ENCODE data around the gene CACNA2D1.

DNA sequence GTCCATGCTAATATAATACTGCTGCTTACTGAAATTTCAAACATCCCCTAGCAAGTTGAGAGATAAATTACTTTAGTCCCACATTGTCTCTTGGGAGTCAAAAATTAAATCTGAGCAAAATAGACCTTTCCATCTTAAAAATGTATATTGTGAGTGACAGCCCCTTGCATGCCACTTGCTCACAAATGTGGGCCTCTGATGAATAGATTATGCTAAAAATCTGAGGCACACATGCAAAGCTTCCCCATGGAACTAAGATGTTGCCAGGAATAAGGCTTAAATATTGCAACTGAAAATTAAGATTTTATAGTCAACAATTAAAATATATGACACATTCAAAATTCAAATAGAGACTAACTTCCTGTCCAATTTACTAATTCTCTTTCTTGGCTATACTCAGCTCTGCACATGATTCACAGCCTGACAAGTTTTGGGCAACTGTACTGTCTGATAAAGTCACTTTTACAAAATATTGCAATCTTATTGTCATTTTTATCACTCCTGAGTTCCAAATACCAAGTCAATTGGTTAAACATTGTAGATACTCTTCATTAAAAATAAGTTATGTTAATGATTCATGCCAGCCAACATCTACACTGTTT is 301.2 kb downstream of the CACNA2D1 start:
- TF ChIP-seq POLR2A (IDR thresholded peaks at IDR 0.05) (no peak), POLR2AphosphoS5 (IDR thresholded peaks at IDR 0.05) (no peak)
- TF ChIP-seq, protein P1, sequence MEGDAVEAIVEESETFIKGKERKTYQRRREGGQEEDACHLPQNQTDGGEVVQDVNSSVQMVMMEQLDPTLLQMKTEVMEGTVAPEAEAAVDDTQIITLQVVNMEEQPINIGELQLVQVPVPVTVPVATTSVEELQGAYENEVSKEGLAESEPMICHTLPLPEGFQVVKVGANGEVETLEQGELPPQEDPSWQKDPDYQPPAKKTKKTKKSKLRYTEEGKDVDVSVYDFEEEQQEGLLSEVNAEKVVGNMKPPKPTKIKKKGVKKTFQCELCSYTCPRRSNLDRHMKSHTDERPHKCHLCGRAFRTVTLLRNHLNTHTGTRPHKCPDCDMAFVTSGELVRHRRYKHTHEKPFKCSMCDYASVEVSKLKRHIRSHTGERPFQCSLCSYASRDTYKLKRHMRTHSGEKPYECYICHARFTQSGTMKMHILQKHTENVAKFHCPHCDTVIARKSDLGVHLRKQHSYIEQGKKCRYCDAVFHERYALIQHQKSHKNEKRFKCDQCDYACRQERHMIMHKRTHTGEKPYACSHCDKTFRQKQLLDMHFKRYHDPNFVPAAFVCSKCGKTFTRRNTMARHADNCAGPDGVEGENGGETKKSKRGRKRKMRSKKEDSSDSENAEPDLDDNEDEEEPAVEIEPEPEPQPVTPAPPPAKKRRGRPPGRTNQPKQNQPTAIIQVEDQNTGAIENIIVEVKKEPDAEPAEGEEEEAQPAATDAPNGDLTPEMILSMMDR (IDR thresholded peaks at IDR 0.05), result no peak
